Right renal cortex interstitium (tissue), 3 donors: ENCODE results near the gene LDHD. TPM values are rescaled to one million over a fixed set of nuclear protein-coding genes. Genes with fewer than 3 reads are reported as not detected.
"Not testable (repeated sequence)": the region's sequence is repeated elsewhere in the genome, so short reads cannot be mapped to it uniquely, and the experiment has no call there.

ENCODE experiments used
- DNase-seq, 3 donors: peaks; one replicate each; pipeline ENCODE4 v3.0.0-alpha.2; 2013; ENCODE audit warnings: low read depth in 3 of 3, low spot score in 2 of 3
- polyA plus RNA-seq, 3 donors: library from polyadenylated mRNA; unstranded; fragments of 120-200 nt; gene quantifications; one replicate each; pipeline ENCODE4 v1.2.1, GENCODE V29; 2013; ENCODE audit not compliant: insufficient read length in 3 of 3

The LDHD gene
- polyA plus RNA-seq, 3 donors: 4.9 to 5.7 (median 5.7) TPM

- no peak for DNase-seq
Measured at GRCh38 chr16:75100603-75100990, 16.0 kb downstream of the LDHD start.

- DNase-seq: no peak
Measured at GRCh38 chr16:75099738-75100602, 16.6 kb downstream of the LDHD start.

GRCh38 chr16:75099075-75099667 lies 17.4 kb downstream of the LDHD start:
- DNase-seq: no peak

- no peak for DNase-seq
Measured at GRCh38 chr16:75097941-75098901, 18.4 kb downstream of the LDHD start.

- DNase-seq: no peak
Measured at GRCh38 chr16:75097191-75097761, 19.3 kb downstream of the LDHD start.

GRCh38 chr16:75096656-75097055 lies 19.9 kb downstream of the LDHD start:
- no peak for DNase-seq

GRCh38 chr16:75095204-75095621 lies 21.4 kb downstream of the LDHD start:
- no peak for DNase-seq

GRCh38 chr16:75093598-75094540 lies 22.7 kb downstream of the LDHD start:
- no peak for DNase-seq

GRCh38 chr16:75092777-75093176 lies 23.8 kb downstream of the LDHD start:
- DNase-seq: no peak

GRCh38 chr16:75091619-75092018 lies 25.0 kb downstream of the LDHD start:
- not testable (repeated sequence) for DNase-seq

- DNase-seq: not testable (repeated sequence)
Measured at GRCh38 chr16:75090899-75091298, 25.7 kb downstream of the LDHD start.

- no peak for DNase-seq
Measured at GRCh38 chr16:75089486-75090202, 26.9 kb downstream of the LDHD start.

- DNase-seq: no peak
Measured at GRCh38 chr16:75088934-75089333, 27.6 kb downstream of the LDHD start.

- no peak for DNase-seq
Measured at GRCh38 chr16:75088216-75088615, 28.4 kb downstream of the LDHD start.

GRCh38 chr16:75087375-75087979 lies 29.1 kb downstream of the LDHD start:
- DNase-seq: no peak

GRCh38 chr16:75086688-75087374 lies 29.7 kb downstream of the LDHD start:
- DNase-seq: no peak

- DNase-seq: no peak
Measured at GRCh38 chr16:75086281-75086680, 30.3 kb downstream of the LDHD start.

- DNase-seq: no peak
Measured at GRCh38 chr16:75085556-75085955, 31.0 kb downstream of the LDHD start.
